ENCODE data around the gene HMG20A. TPM values are rescaled to one million over a fixed set of nuclear protein-coding genes. Genes with fewer than 3 reads are reported as not detected.
"Not testable (repeated sequence)": the region's sequence is repeated elsewhere in the genome, so short reads cannot be mapped to it uniquely, and the experiment has no call there.

The HMG20A gene
- total RNA-seq, 2 donors from 2014 or later = 49.8 to 58.2 TPM

GRCh38 chr15:77398927-77399326 lies 21.8 kb upstream of the HMG20A start:
- Mint-ChIP-seq H3K4me3 (no peak overlapping the region), H3K27me3 (ENCODE audit: insufficient read depth) (no peaks in the 10 kb centered on the region), H3K9me3 (peaks cover 33% of the 10 kb centered on the region), H3K36me3 (ENCODE audit: low read depth) (peaks cover 7% of the 10 kb centered on the region), H3K27ac (no peak overlapping the region), H3K4me1 (peaks cover 2% of the 10 kb centered on the region)
- no peak for DNase-seq
- Histone ChIP-seq H3K36me3 (ENCODE audit: control insufficient read depth, insufficient read depth, low read length) (no peaks in the 10 kb centered on the region), H3K27ac (ENCODE audit: low read depth, low read length) (no peak overlapping the region), H3K9ac (ENCODE audit: extremely low read depth, low read length, poor library complexity, severe bottlenecking) (no peak overlapping the region), H3K4me3 (ENCODE audit: low read length) (no peak overlapping the region), H3K4me1 (ENCODE audit: control insufficient read depth, insufficient read depth, low read length) (no peaks in the 10 kb centered on the region), H3K9me3 (ENCODE audit: control insufficient read depth, low read length) (peaks cover 43% of the 10 kb centered on the region), H3K27me3 (ENCODE audit: control insufficient read depth, insufficient read depth, low read length, poor library complexity, severe bottlenecking) (no peaks in the 10 kb centered on the region)
- TF ChIP-seq, protein P1, sequence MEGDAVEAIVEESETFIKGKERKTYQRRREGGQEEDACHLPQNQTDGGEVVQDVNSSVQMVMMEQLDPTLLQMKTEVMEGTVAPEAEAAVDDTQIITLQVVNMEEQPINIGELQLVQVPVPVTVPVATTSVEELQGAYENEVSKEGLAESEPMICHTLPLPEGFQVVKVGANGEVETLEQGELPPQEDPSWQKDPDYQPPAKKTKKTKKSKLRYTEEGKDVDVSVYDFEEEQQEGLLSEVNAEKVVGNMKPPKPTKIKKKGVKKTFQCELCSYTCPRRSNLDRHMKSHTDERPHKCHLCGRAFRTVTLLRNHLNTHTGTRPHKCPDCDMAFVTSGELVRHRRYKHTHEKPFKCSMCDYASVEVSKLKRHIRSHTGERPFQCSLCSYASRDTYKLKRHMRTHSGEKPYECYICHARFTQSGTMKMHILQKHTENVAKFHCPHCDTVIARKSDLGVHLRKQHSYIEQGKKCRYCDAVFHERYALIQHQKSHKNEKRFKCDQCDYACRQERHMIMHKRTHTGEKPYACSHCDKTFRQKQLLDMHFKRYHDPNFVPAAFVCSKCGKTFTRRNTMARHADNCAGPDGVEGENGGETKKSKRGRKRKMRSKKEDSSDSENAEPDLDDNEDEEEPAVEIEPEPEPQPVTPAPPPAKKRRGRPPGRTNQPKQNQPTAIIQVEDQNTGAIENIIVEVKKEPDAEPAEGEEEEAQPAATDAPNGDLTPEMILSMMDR (conservative IDR thresholded peaks at IDR 0.05) = no peak
- WGBS, 2 experiments (ENCODE audit: insufficient coverage in 1 of 2, insufficient read length in 1 of 2) = no CpG with 5 or more reads among the region's 1 CpG

DNA sequence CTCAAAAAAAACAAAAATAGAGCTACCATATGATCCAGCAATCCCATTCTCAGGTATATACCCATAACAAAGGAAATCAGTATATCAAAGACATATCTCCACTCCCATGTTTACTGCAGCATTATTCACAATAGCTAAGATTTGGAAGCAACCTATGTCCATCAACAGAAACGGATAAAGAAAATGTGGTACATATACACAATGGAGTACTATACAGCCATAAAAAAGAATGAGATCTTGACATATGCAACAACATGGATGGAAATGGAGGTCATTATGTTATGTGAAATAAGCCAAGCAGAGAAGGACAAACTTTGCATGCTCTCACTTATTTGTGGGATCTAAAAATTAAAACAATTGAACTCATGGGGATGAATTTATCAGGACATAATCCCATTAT lies 20.4 kb upstream of the HMG20A start:
- H3K27me3 ChIP-seq (ENCODE audit: control insufficient read depth, insufficient read depth, low read length, poor library complexity, severe bottlenecking) = no peaks in the 10 kb centered on the region
- no peak overlapping the region for H3K4me3 Mint-ChIP-seq
- no peak overlapping the region for H3K9ac ChIP-seq (ENCODE audit: extremely low read depth, low read length, poor library complexity, severe bottlenecking)
- no peaks in the 10 kb centered on the region for H3K36me3 ChIP-seq (ENCODE audit: control insufficient read depth, insufficient read depth, low read length)
- H3K4me1 Mint-ChIP-seq = peaks cover 2% of the 10 kb centered on the region
- no peak for DNase-seq
- no peaks in the 10 kb centered on the region for H3K27me3 Mint-ChIP-seq (ENCODE audit: insufficient read depth)
- peaks cover 34% of the 10 kb centered on the region for H3K9me3 ChIP-seq (ENCODE audit: control insufficient read depth, low read length)
- TF ChIP-seq, protein P1 (conservative IDR thresholded peaks at IDR 0.05) = no peak
- H3K27ac ChIP-seq (ENCODE audit: low read depth, low read length) = no peak overlapping the region
- H3K36me3 Mint-ChIP-seq (ENCODE audit: low read depth) = peaks cover 5% of the 10 kb centered on the region
- no peaks in the 10 kb centered on the region for H3K4me1 ChIP-seq (ENCODE audit: control insufficient read depth, insufficient read depth, low read length)
- no peak overlapping the region for H3K27ac Mint-ChIP-seq
- WGBS, 2 experiments (ENCODE audit: insufficient coverage in 1 of 2, insufficient read length in 1 of 2) = 91% methylated on average over 1 of the region's 1 CpG; no CpG with 5 or more reads in 1 of the 2 experiments
- no peak overlapping the region for H3K4me3 ChIP-seq (ENCODE audit: low read length)
- H3K9me3 Mint-ChIP-seq = peaks cover 30% of the 10 kb centered on the region

- Mint-ChIP-seq H3K36me3 (ENCODE audit: low read depth) (peaks cover 5% of the 10 kb centered on the region), H3K27ac (no peak overlapping the region), H3K9me3 (peaks cover 34% of the 10 kb centered on the region), H3K4me3 (no peak overlapping the region), H3K4me1 (peaks cover 2% of the 10 kb centered on the region), H3K27me3 (ENCODE audit: insufficient read depth) (no peaks in the 10 kb centered on the region)
- Histone ChIP-seq H3K4me1 (ENCODE audit: control insufficient read depth, insufficient read depth, low read length) (no peaks in the 10 kb centered on the region), H3K4me3 (ENCODE audit: low read length) (no peak overlapping the region), H3K27me3 (ENCODE audit: control insufficient read depth, insufficient read depth, low read length, poor library complexity, severe bottlenecking) (no peaks in the 10 kb centered on the region), H3K36me3 (ENCODE audit: control insufficient read depth, insufficient read depth, low read length) (no peaks in the 10 kb centered on the region), H3K27ac (ENCODE audit: low read depth, low read length) (no peak overlapping the region), H3K9me3 (ENCODE audit: control insufficient read depth, low read length) (peaks cover 28% of the 10 kb centered on the region), H3K9ac (ENCODE audit: extremely low read depth, low read length, poor library complexity, severe bottlenecking) (no peak overlapping the region)
- WGBS, 2 experiments (ENCODE audit: insufficient coverage in 1 of 2, insufficient read length in 1 of 2) = 86 to 91% methylated on average over 1 of the region's 1 CpG
- TF ChIP-seq, protein P1 (conservative IDR thresholded peaks at IDR 0.05) = no peak
- no peak for DNase-seq
Measured at GRCh38 chr15:77402740-77403379, 17.8 kb upstream of the HMG20A start.

GRCh38 chr15:77406173-77406759 lies 14.4 kb upstream of the HMG20A start:
- H3K9me3 ChIP-seq (ENCODE audit: control insufficient read depth, low read length); H3K9ac ChIP-seq (ENCODE audit: extremely low read depth, low read length, poor library complexity, severe bottlenecking); H3K4me3 Mint-ChIP-seq; H3K27me3 Mint-ChIP-seq (ENCODE audit: insufficient read depth); H3K4me1 ChIP-seq (ENCODE audit: control insufficient read depth, insufficient read depth, low read length); H3K27me3 ChIP-seq (ENCODE audit: control insufficient read depth, insufficient read depth, low read length, poor library complexity, severe bottlenecking); H3K27ac Mint-ChIP-seq; H3K4me3 ChIP-seq (ENCODE audit: low read length); H3K36me3 ChIP-seq (ENCODE audit: control insufficient read depth, insufficient read depth, low read length); H3K36me3 Mint-ChIP-seq (ENCODE audit: low read depth); H3K9me3 Mint-ChIP-seq; H3K4me1 Mint-ChIP-seq; H3K27ac ChIP-seq (ENCODE audit: low read depth, low read length); DNase-seq: not testable (repeated sequence)
- 93% methylated on average over 1 of the region's 1 CpG; no CpG with 5 or more reads in 1 of the 2 experiments for WGBS, 2 experiments (ENCODE audit: insufficient coverage in 1 of 2, insufficient read length in 1 of 2)
